Motor neuron (in vitro differentiated cells): ENCODE results near the gene PACS2. TPM values are rescaled to one million over a fixed set of nuclear protein-coding genes. Genes with fewer than 3 reads are reported as not detected.

Source experiments
- ATAC-seq, 8 experiments: fragments of 200-7000 bp; cut with Tn5 transposase; replicated peaks in 6 of 8; 2 replicates each; pipeline ENCODE4 v1.8.0; 2021; ENCODE audit warnings: mild to moderate bottlenecking in 8 of 8, moderate library complexity in 8 of 8
- H3K27ac ChIP-seq, 2 donors: fragments of 250-450 bp; sonication (Bioruptor Pico); 2 replicates each; pipeline ENCODE4 v1.9.0; 2021; ENCODE audit warnings: antibody characterized with exemption in 2 of 2, mild to moderate bottlenecking in 2 of 2, moderate library complexity in 1 of 2
- H3K4me1 ChIP-seq, 2 donors: fragments of 250-450 bp; sonication (Bioruptor Pico); replicated peaks in 1 of 2; 2 replicates each; pipeline ENCODE4 v1.6.1; 2021; ENCODE audit warnings: antibody characterized with exemption in 2 of 2, mild to moderate bottlenecking in 2 of 2, moderate library complexity in 1 of 2
- H3K4me3 ChIP-seq, 5 donors: fragments of 250-450 bp; sonication (Bioruptor Pico); 2 replicates each; pipeline ENCODE4 v1.9.0; 2021; ENCODE audit warnings: antibody characterized with exemption in 5 of 5, mild to moderate bottlenecking in 5 of 5, moderate library complexity in 4 of 5
- WGBS, 10 experiments: fragments of 450-650 bp; shearing (Covaris generic); methylation state at CpG; one replicate each; pipeline ENCODE4 v1.0.0; 2022; 5-methylcytosine and 5-hydroxymethylcytosine counted together
- in situ Hi-C, 9 experiments: fragments of 400-800 bp; cut with MboI; loops; one replicate each; pipeline ENCODE4 v1.15.0; 2021; ENCODE audit warnings: low sequenced_read_pairs in 9 of 9, low pct_unique_long_range_greater_than_20kb in 2 of 9; ENCODE audit not compliant: unreplicated experiment in 9 of 9
- total RNA-seq, 8 experiments: library from RNA; unstranded; fragments of 300-600 nt; gene quantifications; 2 replicates each; pipeline versions ENCODE4 v1.2.3 to v1.2.4, GENCODE V29; 2022

Gene PACS2
- total RNA-seq, 8 experiments from 2014 or later, result 18.0 to 66.1 (median 49.7) TPM

- no peak overlapping the region for H3K27ac ChIP-seq
- ATAC-seq, result no peak
- no peak overlapping the region for H3K4me3 ChIP-seq
- no peaks in the 10 kb centered on the region for H3K4me1 ChIP-seq
- in situ Hi-C loops, result no loop called here
- no CpG with 5 or more reads among the region's 14 CpGs for WGBS, 10 experiments
Measured at GRCh38 chr14:105379946-105380345, 65.4 kb downstream of the PACS2 start.

GRCh38 chr14:105380756-105381155, 66.2 kb downstream of the PACS2 start:
- H3K27ac ChIP-seq, result no peak overlapping the region
- no peak overlapping the region for H3K4me3 ChIP-seq
- WGBS, 10 experiments, result 40% methylated on average over 2 of the region's 19 CpGs; no CpG with 5 or more reads in 9 of the 10 experiments
- peak in 2 of 8 experiments; percentile 80 to 95 for ATAC-seq
- no peaks in the 10 kb centered on the region for H3K4me1 ChIP-seq
- in situ Hi-C loops, result no loop called here

GRCh38 chr14:105381446-105382342, 67.1 kb downstream of the PACS2 start:
- in situ Hi-C loops, result no loop called here
- Histone ChIP-seq H3K4me1 (no peaks in the 10 kb centered on the region), H3K27ac (no peak overlapping the region), H3K4me3 (no peak overlapping the region)
- no peak for ATAC-seq
- 88 to 100% (median 95%) methylated on average over 1 to 12 of the region's 27 CpGs; no CpG with 5 or more reads in 5 of the 10 experiments for WGBS, 10 experiments

- no peak overlapping the region for H3K4me3 ChIP-seq
- H3K4me1 ChIP-seq, result no peaks in the 10 kb centered on the region
- H3K27ac ChIP-seq, result no peak overlapping the region
- ATAC-seq, result no peak
- in situ Hi-C loops, result no loop called here
- 80 to 100% (median 90%) methylated on average over 2 to 11 of the region's 26 CpGs; no CpG with 5 or more reads in 5 of the 10 experiments for WGBS, 10 experiments
Measured at GRCh38 chr14:105382343-105383082, 68.0 kb downstream of the PACS2 start.

GRCh38 chr14:105383083-105383730, 68.7 kb downstream of the PACS2 start:
- H3K4me3 ChIP-seq, result no peak overlapping the region
- no peak for ATAC-seq
- H3K4me1 ChIP-seq, result no peaks in the 10 kb centered on the region
- no peak overlapping the region for H3K27ac ChIP-seq
- 90 to 100% (median 100%) methylated on average over 1 to 17 of the region's 32 CpGs; no CpG with 5 or more reads in 6 of the 10 experiments for WGBS, 10 experiments
- in situ Hi-C loops, result no loop called here

- in situ Hi-C loops, result no loop called here
Measured at GRCh38 chr14:105384041-105384557, 69.6 kb downstream of the PACS2 start.

GRCh38 chr14:105384605-105385321, 70.2 kb downstream of the PACS2 start:
- WGBS, 10 experiments, result 94 to 100% methylated on average over 3 of the region's 29 CpGs; no CpG with 5 or more reads in 8 of the 10 experiments
- Histone ChIP-seq H3K4me3 (no peak overlapping the region), H3K4me1 (no peaks in the 10 kb centered on the region), H3K27ac (no peak overlapping the region)
- in situ Hi-C loops, result no loop called here
- no peak for ATAC-seq

More at GRCh38 chr14:105384041-105384557, 69.6 kb downstream of the PACS2 start:
- Histone ChIP-seq H3K4me1 (no peaks in the 10 kb centered on the region), H3K4me3 (no peak overlapping the region), H3K27ac (no peak overlapping the region)
- 98 to 100% (median 100%) methylated on average over 1 to 7 of the region's 23 CpGs; no CpG with 5 or more reads in 7 of the 10 experiments for WGBS, 10 experiments
- no peak for ATAC-seq

GRCh38 chr14:105385322-105385637, 70.7 kb downstream of the PACS2 start:
- no peak overlapping the region for H3K4me3 ChIP-seq
- H3K27ac ChIP-seq, result no peak overlapping the region
- ATAC-seq, result no peak
- 84 to 100% (median 89%) methylated on average over 3 to 8 of the region's 19 CpGs; no CpG with 5 or more reads in 6 of the 10 experiments for WGBS, 10 experiments
- in situ Hi-C loops, result no loop called here
- H3K4me1 ChIP-seq, result no peaks in the 10 kb centered on the region

- Histone ChIP-seq H3K4me1 (no peaks in the 10 kb centered on the region), H3K4me3 (no peak overlapping the region), H3K27ac (no peak overlapping the region)
- WGBS, 10 experiments, result 82 to 100% (median 94%) methylated on average over 1 to 7 of the region's 22 CpGs; no CpG with 5 or more reads in 2 of the 10 experiments
- in situ Hi-C loops, result no loop called here
- no peak for ATAC-seq
Measured at GRCh38 chr14:105385698-105386365, 71.3 kb downstream of the PACS2 start.

- in situ Hi-C loops, result no loop called here
- WGBS, 10 experiments, result 90 to 98% (median 91%) methylated on average over 2 to 8 of the region's 33 CpGs; no CpG with 5 or more reads in 7 of the 10 experiments
Measured at GRCh38 chr14:105386581-105387529, 72.3 kb downstream of the PACS2 start.

GRCh38 chr14:105387530-105387922, 73.0 kb downstream of the PACS2 start:
- Histone ChIP-seq H3K4me1 (no peaks in the 10 kb centered on the region), H3K4me3 (no peak overlapping the region), H3K27ac (no peak overlapping the region)
- in situ Hi-C loops, result no loop called here
- 87% methylated on average over 3 of the region's 10 CpGs; no CpG with 5 or more reads in 9 of the 10 experiments for WGBS, 10 experiments
- no peak for ATAC-seq

More at GRCh38 chr14:105386581-105387529, 72.3 kb downstream of the PACS2 start:
- ATAC-seq, result no peak
- Histone ChIP-seq H3K4me3 (no peak overlapping the region), H3K27ac (no peak overlapping the region), H3K4me1 (no peaks in the 10 kb centered on the region)
